IMR-90 (cell line): ENCODE measurements around the gene STAT1.

Experiments used
- BHLHE40 ChIP-seq: fragments of 150-350 bp; IDR thresholded peaks from 2 replicates; pipeline ENCODE4 v1.6.1; 2016; ENCODE audit warnings: mild to moderate bottlenecking, low read depth, low read length
- CHD1 ChIP-seq: IDR thresholded peaks from 2 replicates; pipeline ENCODE4 v1.6.1; 2012; ENCODE audit warnings: low read depth, low read length, improper control_type of control experiment
- MAZ ChIP-seq: IDR thresholded peaks from 2 replicates; pipeline ENCODE4 v1.6.1; 2012; ENCODE audit warnings: low read depth, mild to moderate bottlenecking, low read length, improper control_type of control experiment, moderate library complexity, borderline replicate concordance
- NFE2L2 ChIP-seq: fragments of 150-350 bp; IDR thresholded peaks from 2 replicates; pipeline ENCODE4 v1.6.1; 2016; ENCODE audit warnings: low read depth, mild to moderate bottlenecking, low read length
- POLR2A ChIP-seq: IDR thresholded peaks from 2 replicates; pipeline ENCODE4 v1.6.1; 2012; ENCODE audit warnings: mild to moderate bottlenecking, low read depth, low read length
- RAD21 ChIP-seq: IDR thresholded peaks from 2 replicates; pipeline ENCODE4 v1.6.1; 2012; ENCODE audit warnings: low read length, improper control_type of control experiment
- SMC3 ChIP-seq: fragments of 150-350 bp; IDR thresholded peaks from 2 replicates; pipeline ENCODE4 v1.6.1; 2016; ENCODE audit warnings: low read depth, mild to moderate bottlenecking, antibody characterized with exemption, low read length, moderate library complexity
- TF ChIP-seq, protein P1 (sequence below): conservative IDR thresholded peaks from 2 replicates; pipeline ENCODE4 v1.5.1; 2012; ENCODE audit warnings: mild to moderate bottlenecking, low read depth, low read length, improper control_type of control experiment
- TF ChIP-seq, protein P2 (sequence below): fragments of 150-350 bp; IDR thresholded peaks from 2 replicates; pipeline ENCODE4 v1.6.1; 2017; ENCODE audit warnings: mild to moderate bottlenecking, antibody characterized with exemption, low read length, low read depth

DNA sequence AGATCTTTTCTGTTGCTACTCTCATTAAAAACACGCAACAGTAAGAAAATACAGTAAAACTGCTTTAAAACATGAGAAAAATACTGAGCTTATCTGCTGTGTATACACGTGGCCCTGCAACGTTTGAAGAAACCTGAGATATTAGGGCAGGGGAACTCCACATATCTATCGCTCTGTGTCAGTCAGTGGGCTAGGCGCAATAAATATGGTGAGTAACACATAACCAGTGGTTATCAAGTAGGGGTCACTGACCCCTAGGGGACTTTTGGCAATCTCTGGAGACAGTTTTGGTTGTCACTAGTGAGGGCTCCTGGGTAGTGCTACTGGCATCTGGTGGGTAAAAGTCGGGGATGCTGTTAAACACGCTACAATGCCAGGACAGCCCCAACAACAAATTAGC lies 14.9 kb downstream of the STAT1 start:
- no peak for TF ChIP-seq BHLHE40
- TF ChIP-seq, protein P1, sequence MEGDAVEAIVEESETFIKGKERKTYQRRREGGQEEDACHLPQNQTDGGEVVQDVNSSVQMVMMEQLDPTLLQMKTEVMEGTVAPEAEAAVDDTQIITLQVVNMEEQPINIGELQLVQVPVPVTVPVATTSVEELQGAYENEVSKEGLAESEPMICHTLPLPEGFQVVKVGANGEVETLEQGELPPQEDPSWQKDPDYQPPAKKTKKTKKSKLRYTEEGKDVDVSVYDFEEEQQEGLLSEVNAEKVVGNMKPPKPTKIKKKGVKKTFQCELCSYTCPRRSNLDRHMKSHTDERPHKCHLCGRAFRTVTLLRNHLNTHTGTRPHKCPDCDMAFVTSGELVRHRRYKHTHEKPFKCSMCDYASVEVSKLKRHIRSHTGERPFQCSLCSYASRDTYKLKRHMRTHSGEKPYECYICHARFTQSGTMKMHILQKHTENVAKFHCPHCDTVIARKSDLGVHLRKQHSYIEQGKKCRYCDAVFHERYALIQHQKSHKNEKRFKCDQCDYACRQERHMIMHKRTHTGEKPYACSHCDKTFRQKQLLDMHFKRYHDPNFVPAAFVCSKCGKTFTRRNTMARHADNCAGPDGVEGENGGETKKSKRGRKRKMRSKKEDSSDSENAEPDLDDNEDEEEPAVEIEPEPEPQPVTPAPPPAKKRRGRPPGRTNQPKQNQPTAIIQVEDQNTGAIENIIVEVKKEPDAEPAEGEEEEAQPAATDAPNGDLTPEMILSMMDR, result no peak
- no peak for TF ChIP-seq MAZ
- no peak for TF ChIP-seq SMC3
- no peak for TF ChIP-seq POLR2A
- TF ChIP-seq, protein P2, sequence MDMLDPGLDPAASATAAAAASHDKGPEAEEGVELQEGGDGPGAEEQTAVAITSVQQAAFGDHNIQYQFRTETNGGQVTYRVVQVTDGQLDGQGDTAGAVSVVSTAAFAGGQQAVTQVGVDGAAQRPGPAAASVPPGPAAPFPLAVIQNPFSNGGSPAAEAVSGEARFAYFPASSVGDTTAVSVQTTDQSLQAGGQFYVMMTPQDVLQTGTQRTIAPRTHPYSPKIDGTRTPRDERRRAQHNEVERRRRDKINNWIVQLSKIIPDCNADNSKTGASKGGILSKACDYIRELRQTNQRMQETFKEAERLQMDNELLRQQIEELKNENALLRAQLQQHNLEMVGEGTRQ, result no peak
- no peak for TF ChIP-seq NFE2L2
- TF ChIP-seq RAD21, result no peak
- no peak for TF ChIP-seq CHD1
